Calu3 (cell line): Measurements from ENCODE around the gene SKAP1. TPM values are rescaled to one million over a fixed set of nuclear protein-coding genes. Genes with fewer than 3 reads are reported as not detected.

Experiments used
- BruUV-seq: library from RNA; stranded (reverse); fragments of 400-500 nt; replicated peaks from 2 replicates; lab custom pipeline; 2021; lab: Mats Ljungman, UMichigan
- CTCF ChIA-PET: fragments of 300-600 bp; sonication (Branson Sonifier 250); formaldehyde crosslinking; loops from one replicate; lab custom pipeline; 2022; ENCODE audit warnings: antibody characterized with exemption; lab: Charles Lee
- DNase-seq: peaks from one replicate; pipeline ENCODE4 v3.0.0; 2022
- H3K27ac Mint-ChIP-seq: one replicate; pipeline ENCODE4 v1.8.0; 2022; ENCODE audit warnings: mixed read lengths; ENCODE audit not compliant: unreplicated experiment
- H3K27me3 Mint-ChIP-seq: one replicate; pipeline ENCODE4 v1.8.0; 2022; ENCODE audit warnings: mixed read lengths; ENCODE audit not compliant: unreplicated experiment
- H3K36me3 Mint-ChIP-seq: one replicate; pipeline ENCODE4 v1.8.0; 2022; ENCODE audit warnings: mild to moderate bottlenecking, moderate library complexity, mixed read lengths; ENCODE audit not compliant: insufficient read depth, unreplicated experiment
- H3K4me1 Mint-ChIP-seq: one replicate; pipeline ENCODE4 v1.8.0; 2022; ENCODE audit warnings: mild to moderate bottlenecking, low read depth, mixed read lengths; ENCODE audit not compliant: unreplicated experiment
- H3K4me3 Mint-ChIP-seq: one replicate; pipeline ENCODE4 v1.8.0; 2022; ENCODE audit warnings: mild to moderate bottlenecking, low read depth, moderate library complexity, mixed read lengths; ENCODE audit not compliant: unreplicated experiment
- H3K9me3 Mint-ChIP-seq: one replicate; pipeline ENCODE4 v1.8.0; 2022; ENCODE audit warnings: low read depth, mixed read lengths; ENCODE audit not compliant: unreplicated experiment
- intact Hi-C: fragments of 100-400 bp; cut with micrococcal nuclease; formaldehyde crosslinking; loops from one replicate; pipeline ENCODE4 v1.10.0; 2022; ENCODE audit not compliant: unreplicated experiment
- total RNA-seq: library from RNA; stranded (reverse); gene quantifications from 2 replicates; pipeline ENCODE4 v1.2.3, GENCODE V29; 2022
- TF ChIP-seq, protein P1 (sequence below): fragments of 200-600 bp; IDR thresholded peaks from one replicate; pipeline ENCODE4 v1.8.0; 2022; ENCODE audit warnings: antibody characterized with exemption; ENCODE audit not compliant: unreplicated experiment

SKAP1 gene
- total RNA-seq, 1 experiment from 2014 or later: 4.4 TPM

DNA sequence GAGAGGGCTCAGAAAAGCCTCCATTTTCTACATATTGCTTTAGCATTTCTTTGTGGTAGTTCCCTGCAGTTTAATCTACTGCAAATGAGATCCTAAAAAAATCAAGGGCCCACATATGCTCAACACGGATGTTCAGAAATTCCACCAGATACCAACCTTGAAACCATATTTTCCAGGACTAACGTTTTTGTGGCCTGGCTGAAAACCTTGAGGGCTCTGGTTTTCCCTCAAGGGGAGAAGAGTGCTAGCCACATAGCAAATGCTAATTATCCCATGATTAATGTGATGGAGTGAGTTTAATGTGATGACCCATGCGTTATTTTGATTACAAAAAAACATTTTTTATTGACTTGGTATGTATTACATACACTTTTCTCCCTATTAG is 253.6 kb downstream of the SKAP1 start:
- CTCF ChIA-PET: no interaction called here

DNA sequence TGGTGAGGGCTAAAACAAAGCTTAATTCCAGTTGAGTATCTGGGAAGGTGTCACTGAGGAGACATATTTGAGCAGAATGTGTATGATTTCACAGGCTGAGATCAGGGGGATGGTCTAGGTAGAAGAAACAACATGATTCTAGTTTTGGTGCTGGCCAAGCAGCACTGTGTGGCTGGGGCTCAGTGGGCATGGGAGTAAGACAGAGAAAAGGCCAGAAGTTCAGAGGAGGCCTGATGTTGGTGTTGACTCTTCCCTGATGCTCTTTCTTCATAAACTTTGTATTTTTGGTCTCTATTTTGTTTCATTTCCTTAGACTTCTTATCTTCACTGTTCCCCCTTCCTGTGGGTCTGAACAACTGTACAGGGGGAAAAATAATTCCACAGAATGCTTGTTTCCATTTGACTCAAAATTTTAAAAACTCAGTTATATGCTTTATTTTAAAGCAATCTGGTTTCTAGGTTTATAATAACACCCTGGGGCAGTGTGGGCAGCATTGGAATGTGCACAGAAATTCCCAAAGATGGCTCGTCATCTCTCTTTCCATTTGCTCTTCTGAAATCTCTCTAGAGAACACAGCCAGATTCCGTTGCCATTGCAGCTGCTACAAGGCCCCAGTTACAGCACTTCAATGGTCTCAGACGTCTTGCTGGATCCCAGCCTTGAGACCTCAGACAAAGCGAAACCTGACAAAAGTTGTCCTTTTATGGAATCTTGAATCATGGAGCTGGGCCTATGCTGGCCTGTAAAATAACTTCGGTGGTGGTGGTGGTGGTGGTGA is 254.1 kb downstream of the SKAP1 start:
- CTCF ChIA-PET: no interaction called here
- DNase-seq: no peak
- BruUV-seq: no TSS peak
- no peaks in the 10 kb centered on the region for H3K36me3 Mint-ChIP-seq
- H3K9me3 Mint-ChIP-seq: no peaks in the 10 kb centered on the region
- H3K27ac Mint-ChIP-seq: no peak overlapping the region
- TF ChIP-seq, protein P1, sequence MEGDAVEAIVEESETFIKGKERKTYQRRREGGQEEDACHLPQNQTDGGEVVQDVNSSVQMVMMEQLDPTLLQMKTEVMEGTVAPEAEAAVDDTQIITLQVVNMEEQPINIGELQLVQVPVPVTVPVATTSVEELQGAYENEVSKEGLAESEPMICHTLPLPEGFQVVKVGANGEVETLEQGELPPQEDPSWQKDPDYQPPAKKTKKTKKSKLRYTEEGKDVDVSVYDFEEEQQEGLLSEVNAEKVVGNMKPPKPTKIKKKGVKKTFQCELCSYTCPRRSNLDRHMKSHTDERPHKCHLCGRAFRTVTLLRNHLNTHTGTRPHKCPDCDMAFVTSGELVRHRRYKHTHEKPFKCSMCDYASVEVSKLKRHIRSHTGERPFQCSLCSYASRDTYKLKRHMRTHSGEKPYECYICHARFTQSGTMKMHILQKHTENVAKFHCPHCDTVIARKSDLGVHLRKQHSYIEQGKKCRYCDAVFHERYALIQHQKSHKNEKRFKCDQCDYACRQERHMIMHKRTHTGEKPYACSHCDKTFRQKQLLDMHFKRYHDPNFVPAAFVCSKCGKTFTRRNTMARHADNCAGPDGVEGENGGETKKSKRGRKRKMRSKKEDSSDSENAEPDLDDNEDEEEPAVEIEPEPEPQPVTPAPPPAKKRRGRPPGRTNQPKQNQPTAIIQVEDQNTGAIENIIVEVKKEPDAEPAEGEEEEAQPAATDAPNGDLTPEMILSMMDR: no peak
- H3K27me3 Mint-ChIP-seq: peaks cover 22% of the 10 kb centered on the region
- H3K4me1 Mint-ChIP-seq: no peaks in the 10 kb centered on the region
- intact Hi-C loops: no loop called here
- no peak overlapping the region for H3K4me3 Mint-ChIP-seq

More for the DNA sequence above, 253.6 kb downstream of the SKAP1 start:
- Mint-ChIP-seq H3K4me3 (no peak overlapping the region), H3K27ac (no peak overlapping the region), H3K36me3 (no peaks in the 10 kb centered on the region), H3K4me1 (no peaks in the 10 kb centered on the region), H3K27me3 (peaks cover 22% of the 10 kb centered on the region), H3K9me3 (no peaks in the 10 kb centered on the region)
- intact Hi-C loops: no loop called here
- BruUV-seq: no TSS peak
- TF ChIP-seq, protein P1: no peak
- DNase-seq: no peak

DNA sequence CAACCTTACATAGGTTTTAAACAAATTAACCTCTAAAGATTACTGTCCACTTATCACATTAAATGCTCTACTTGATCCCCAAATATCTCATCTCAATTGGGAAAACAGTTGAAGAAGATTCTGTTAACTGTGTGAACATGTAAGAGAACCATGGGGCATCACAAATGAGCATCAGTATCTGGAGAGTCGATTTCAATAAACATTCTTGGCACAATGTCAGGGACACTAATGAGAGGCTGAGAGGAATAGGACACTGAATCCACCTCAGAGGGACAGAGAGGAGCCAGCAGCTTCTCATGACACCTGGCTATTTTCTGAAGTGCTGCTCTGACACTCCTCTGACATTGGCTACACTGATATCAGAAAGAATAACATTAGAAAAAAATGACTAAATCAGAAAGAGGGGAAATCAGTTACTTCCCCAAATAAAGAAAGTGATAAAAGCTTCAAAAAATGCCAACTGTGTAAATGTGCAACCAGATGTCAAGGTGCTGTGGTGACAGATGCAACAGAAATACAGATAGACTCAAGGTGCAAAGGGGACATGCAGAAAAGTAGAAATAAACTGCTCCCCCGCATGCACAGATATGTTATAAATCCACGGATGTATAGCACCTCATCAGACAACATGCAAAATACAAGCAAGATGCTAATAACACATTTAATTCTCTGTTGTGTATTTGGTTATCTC is 255.0 kb downstream of the SKAP1 start:
- intact Hi-C loops: no loop called here
- Mint-ChIP-seq H3K4me3 (no peak overlapping the region), H3K36me3 (no peaks in the 10 kb centered on the region), H3K27ac (no peak overlapping the region), H3K9me3 (no peaks in the 10 kb centered on the region), H3K4me1 (no peaks in the 10 kb centered on the region), H3K27me3 (peaks cover 14% of the 10 kb centered on the region)
- no peak for DNase-seq
- BruUV-seq: no TSS peak
- TF ChIP-seq, protein P1: no peak
- CTCF ChIA-PET: interaction anchor here (0.7 kb wide), 1 partner anchor 133 kb away, joined by 3 read pairs; no protein-coding TSS in a partner anchor

DNA sequence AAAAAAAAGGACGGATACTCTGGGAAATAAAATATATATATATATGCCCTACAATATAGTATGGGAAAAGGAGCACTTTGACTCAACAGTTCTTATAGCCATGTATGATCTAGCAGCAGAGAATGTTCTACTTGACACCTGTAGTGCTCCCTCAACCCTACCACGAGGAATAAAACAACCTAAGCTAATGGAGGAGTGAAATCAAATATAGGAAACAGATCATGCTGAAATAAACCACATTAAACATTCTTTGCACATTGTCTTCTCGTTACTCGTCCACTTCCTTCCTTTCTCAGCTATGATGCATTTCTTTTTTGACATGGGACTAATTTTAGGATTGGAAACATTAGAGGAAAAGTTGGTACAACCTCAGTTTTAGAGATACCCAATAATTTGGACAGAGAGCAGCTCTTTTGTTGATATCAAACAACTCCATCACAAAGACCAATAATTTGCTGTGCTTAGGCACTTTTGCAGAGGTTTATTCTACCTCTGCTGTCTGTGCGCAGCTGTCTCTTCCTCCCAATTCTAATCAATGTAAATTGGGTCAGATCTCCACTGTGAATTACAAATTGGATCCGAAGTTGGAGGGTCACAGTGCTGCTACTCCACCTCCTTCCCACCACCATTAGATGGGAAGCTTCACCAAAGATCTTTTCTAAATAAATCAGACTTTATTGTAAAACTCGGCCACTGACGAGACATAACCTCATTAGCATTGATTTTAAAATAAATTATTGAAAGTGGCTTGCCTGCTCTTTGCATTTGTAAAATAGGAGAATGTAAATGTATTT is 256.6 kb downstream of the SKAP1 start:
- TF ChIP-seq, protein P1: no peak
- intact Hi-C loops: no loop called here
- DNase-seq: no peak
- no peaks in the 10 kb centered on the region for H3K27me3 Mint-ChIP-seq
- H3K36me3 Mint-ChIP-seq: no peaks in the 10 kb centered on the region
- H3K9me3 Mint-ChIP-seq: no peaks in the 10 kb centered on the region
- CTCF ChIA-PET: interaction anchor here (1.2 kb wide), 1 partner anchor 14 kb away, joined by 4 read pairs; no protein-coding TSS in a partner anchor
- no peak overlapping the region for H3K27ac Mint-ChIP-seq
- H3K4me1 Mint-ChIP-seq: no peaks in the 10 kb centered on the region
- no peak overlapping the region for H3K4me3 Mint-ChIP-seq
- BruUV-seq: no TSS peak
